Glutamatergic neuron (in vitro differentiated cells): ENCODE results near the gene PAK5. TPM values are rescaled to one million over a fixed set of nuclear protein-coding genes. Genes with fewer than 3 reads are reported as not detected.

Experiments used
- DNase-seq: peaks from one replicate; pipeline ENCODE4 v3.0.0; 2022
- H3K27ac Mint-ChIP-seq: one replicate; pipeline ENCODE4 v1.8.0; 2020; ENCODE audit warnings: mild to moderate bottlenecking, mixed read lengths, inconsistent platforms; ENCODE audit not compliant: unreplicated experiment
- H3K27me3 Mint-ChIP-seq: one replicate; pipeline ENCODE4 v1.8.0; 2020; ENCODE audit warnings: mild to moderate bottlenecking, moderate library complexity, mixed read lengths, inconsistent platforms; ENCODE audit not compliant: unreplicated experiment
- H3K36me3 Mint-ChIP-seq: one replicate; pipeline ENCODE4 v1.8.0; 2020; ENCODE audit warnings: mild to moderate bottlenecking, mixed read lengths, inconsistent platforms; ENCODE audit not compliant: unreplicated experiment
- H3K4me1 Mint-ChIP-seq: one replicate; pipeline ENCODE4 v1.8.0; 2020; ENCODE audit warnings: mild to moderate bottlenecking, low read depth, mixed read lengths, inconsistent platforms; ENCODE audit not compliant: unreplicated experiment
- H3K4me3 Mint-ChIP-seq: one replicate; pipeline ENCODE4 v1.8.0; 2020; ENCODE audit warnings: mild to moderate bottlenecking, mixed read lengths, inconsistent platforms; ENCODE audit not compliant: unreplicated experiment
- H3K9me3 Mint-ChIP-seq: one replicate; pipeline ENCODE4 v1.8.0; 2020; ENCODE audit warnings: mild to moderate bottlenecking, moderate library complexity, mixed read lengths, inconsistent platforms; ENCODE audit not compliant: unreplicated experiment
- total RNA-seq: library from RNA; stranded (reverse); fragmentation: NEBNext Ultra II Directional; extraction: Animal tissue kit (Norgen Biotek cat#: 25700); gene quantifications from one replicate; pipeline ENCODE4 v1.2.1, GENCODE V29; 2021; ENCODE audit not compliant: unreplicated experiment
- TF ChIP-seq, protein P1 (sequence below): fragments of 200-600 bp; sonication (generic); IDR thresholded peaks from one replicate; pipeline ENCODE4 v1.5.0; 2021; ENCODE audit not compliant: partially characterized antibody, unreplicated experiment

The PAK5 gene
- total RNA-seq, 1 donor from 2014 or later: 6.8 TPM

GRCh38 chr20:9581509-9581908, 257.4 kb downstream of the PAK5 start:
- Mint-ChIP-seq H3K36me3 (peaks cover 5% of the 10 kb centered on the region), H3K9me3 (no peaks in the 10 kb centered on the region), H3K27ac (no peak overlapping the region), H3K4me1 (no peaks in the 10 kb centered on the region), H3K4me3 (no peak overlapping the region), H3K27me3 (no peaks in the 10 kb centered on the region)
- DNase-seq: no peak
- TF ChIP-seq, protein P1, sequence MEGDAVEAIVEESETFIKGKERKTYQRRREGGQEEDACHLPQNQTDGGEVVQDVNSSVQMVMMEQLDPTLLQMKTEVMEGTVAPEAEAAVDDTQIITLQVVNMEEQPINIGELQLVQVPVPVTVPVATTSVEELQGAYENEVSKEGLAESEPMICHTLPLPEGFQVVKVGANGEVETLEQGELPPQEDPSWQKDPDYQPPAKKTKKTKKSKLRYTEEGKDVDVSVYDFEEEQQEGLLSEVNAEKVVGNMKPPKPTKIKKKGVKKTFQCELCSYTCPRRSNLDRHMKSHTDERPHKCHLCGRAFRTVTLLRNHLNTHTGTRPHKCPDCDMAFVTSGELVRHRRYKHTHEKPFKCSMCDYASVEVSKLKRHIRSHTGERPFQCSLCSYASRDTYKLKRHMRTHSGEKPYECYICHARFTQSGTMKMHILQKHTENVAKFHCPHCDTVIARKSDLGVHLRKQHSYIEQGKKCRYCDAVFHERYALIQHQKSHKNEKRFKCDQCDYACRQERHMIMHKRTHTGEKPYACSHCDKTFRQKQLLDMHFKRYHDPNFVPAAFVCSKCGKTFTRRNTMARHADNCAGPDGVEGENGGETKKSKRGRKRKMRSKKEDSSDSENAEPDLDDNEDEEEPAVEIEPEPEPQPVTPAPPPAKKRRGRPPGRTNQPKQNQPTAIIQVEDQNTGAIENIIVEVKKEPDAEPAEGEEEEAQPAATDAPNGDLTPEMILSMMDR: no peak

GRCh38 chr20:9578594-9578993, 260.3 kb downstream of the PAK5 start:
- H3K27ac Mint-ChIP-seq: no peak overlapping the region
- DNase-seq: no peak
- peaks cover 9% of the 10 kb centered on the region for H3K4me1 Mint-ChIP-seq
- H3K9me3 Mint-ChIP-seq: no peaks in the 10 kb centered on the region
- H3K36me3 Mint-ChIP-seq: peaks cover 5% of the 10 kb centered on the region
- TF ChIP-seq, protein P1: no peak
- no peaks in the 10 kb centered on the region for H3K27me3 Mint-ChIP-seq
- H3K4me3 Mint-ChIP-seq: no peak overlapping the region

DNA sequence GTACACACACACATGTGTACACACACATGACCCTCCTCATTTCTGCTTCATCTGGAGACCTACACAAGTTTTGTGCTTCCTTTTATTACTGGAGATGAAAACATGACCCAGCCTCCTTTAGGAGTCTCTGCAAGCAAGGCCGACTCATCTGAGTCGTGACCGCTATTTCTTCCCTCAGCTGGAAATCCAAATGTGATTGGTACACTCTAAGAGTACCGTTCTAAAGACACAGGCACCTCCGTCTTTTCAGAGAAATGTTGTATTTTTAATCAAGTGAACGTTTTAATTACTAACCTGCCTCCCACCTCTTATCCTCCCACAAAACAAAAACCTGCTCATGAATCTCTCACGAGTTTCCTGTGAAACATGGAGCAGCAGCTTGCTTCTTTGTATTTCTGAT, 261.5 kb downstream of the PAK5 start:
- DNase-seq: no peak
- no peak overlapping the region for H3K27ac Mint-ChIP-seq
- peaks cover 5% of the 10 kb centered on the region for H3K36me3 Mint-ChIP-seq
- peaks cover 15% of the 10 kb centered on the region for H3K4me1 Mint-ChIP-seq
- no peaks in the 10 kb centered on the region for H3K27me3 Mint-ChIP-seq
- H3K4me3 Mint-ChIP-seq: no peak overlapping the region
- TF ChIP-seq, protein P1: no peak
- no peaks in the 10 kb centered on the region for H3K9me3 Mint-ChIP-seq

DNA sequence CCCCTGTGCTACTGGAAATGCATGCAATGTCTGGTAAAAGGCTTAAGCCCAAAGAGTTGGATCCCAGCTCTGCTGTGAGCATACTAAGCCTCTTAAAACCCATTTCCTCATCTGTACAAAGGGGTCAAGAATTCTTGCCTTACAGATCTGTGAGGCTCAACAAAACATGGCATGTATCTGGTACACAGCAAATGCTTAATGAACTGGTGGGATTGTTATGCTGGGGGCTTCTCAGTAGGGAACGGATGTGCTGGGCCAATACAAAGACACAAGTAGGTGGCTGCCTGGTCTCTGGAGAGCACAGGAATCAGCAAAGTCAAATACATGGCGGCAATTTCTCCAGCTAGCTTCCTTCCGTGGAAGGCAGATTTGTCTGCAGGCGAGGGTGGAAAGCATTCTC, 262.2 kb downstream of the PAK5 start:
- DNase-seq: no peak
- H3K27me3 Mint-ChIP-seq: no peaks in the 10 kb centered on the region
- TF ChIP-seq, protein P1: no peak
- H3K9me3 Mint-ChIP-seq: no peaks in the 10 kb centered on the region
- H3K4me3 Mint-ChIP-seq: no peak overlapping the region
- peaks cover 5% of the 10 kb centered on the region for H3K36me3 Mint-ChIP-seq
- no peak overlapping the region for H3K27ac Mint-ChIP-seq
- peaks cover 16% of the 10 kb centered on the region for H3K4me1 Mint-ChIP-seq

GRCh38 chr20:9575836-9576235, 263.0 kb downstream of the PAK5 start:
- H3K27me3 Mint-ChIP-seq: no peaks in the 10 kb centered on the region
- H3K9me3 Mint-ChIP-seq: no peaks in the 10 kb centered on the region
- no peak overlapping the region for H3K27ac Mint-ChIP-seq
- no peak overlapping the region for H3K4me3 Mint-ChIP-seq
- no peak for DNase-seq
- TF ChIP-seq, protein P1: no peak
- H3K4me1 Mint-ChIP-seq: peaks cover 16% of the 10 kb centered on the region
- peaks cover 5% of the 10 kb centered on the region for H3K36me3 Mint-ChIP-seq
